ENCODE data around the gene COBLL1.

Gene COBLL1

DNA sequence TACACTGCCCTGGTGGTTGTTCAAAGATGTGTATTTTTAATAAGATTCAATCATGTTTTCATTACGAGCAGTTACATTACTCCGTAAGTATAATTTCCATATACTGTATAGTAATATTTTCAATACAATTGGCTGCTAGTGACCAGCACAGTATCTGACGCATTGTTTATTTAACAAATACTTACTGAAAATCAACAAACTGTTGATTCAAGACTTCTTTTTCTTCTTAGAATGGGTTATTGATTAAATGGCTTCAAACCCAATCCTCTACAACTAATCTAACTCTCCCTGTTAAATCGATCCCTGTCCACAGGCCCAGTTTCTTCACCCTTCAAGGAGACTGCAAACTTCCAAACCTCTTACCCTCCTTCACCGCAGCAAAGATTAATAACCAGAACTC, 18.5 kb downstream of the COBLL1 start:
- DNase-seq (ENCODE audit: low spot score) = no peak

DNA sequence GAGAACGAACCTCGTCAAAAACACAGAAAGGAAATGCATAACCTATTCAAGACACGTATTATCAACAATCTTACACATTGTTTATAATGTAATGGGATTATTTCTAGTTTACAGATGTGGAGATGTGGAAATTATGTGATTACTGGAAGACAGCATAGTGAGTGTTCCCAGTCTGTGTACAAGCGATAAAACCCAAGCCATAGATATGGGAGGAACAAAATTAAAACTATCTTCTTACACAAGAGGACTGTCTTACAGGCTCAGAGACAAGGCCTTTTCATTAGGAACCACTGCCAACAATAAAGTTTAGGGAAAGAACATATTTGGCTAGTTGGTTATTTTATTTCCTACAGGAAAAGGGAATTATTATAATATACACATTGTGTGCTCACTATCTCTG, 20.3 kb downstream of the COBLL1 start:
- no peak for DNase-seq (ENCODE audit: low spot score)

DNA sequence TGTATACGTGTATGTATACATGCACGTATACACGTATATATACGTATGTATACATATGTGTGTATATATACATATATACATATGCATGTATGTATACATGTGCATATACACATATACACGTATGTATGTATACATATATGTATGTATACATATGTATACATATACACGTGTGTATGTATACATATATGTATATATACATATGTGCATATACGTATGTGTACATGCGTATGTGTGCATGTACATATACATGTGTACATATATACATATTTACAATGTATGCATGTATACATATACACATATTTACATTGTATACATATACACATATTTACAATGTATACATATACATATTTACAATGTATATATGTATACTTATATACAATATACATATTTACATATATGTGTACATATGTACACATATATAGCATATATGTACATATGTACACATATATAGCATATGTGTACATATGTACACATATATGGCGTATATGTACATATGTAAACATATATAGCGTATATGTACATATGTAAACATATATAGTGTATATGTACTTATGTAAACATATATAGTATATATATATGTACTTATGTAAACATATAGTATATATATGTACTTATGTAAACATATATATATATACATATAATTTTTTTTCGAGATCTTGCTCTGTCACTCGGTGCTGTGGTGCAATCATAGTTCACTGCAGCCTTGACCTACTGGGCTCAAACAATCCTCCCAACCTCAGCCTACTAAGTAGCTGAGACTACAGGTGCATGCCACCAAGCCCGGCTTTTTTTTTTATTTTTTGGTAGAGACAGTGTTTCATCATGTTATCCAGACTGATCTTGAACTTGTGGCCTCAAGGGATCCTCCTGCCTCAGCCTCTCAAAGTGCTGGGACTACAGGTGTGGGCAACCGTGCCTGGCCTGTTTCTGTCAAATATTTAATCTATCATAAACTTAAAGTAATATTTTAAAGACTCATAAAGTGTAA, 23.2 kb downstream of the COBLL1 start:
- DNase-seq (ENCODE audit: low spot score) = no peak

DNA sequence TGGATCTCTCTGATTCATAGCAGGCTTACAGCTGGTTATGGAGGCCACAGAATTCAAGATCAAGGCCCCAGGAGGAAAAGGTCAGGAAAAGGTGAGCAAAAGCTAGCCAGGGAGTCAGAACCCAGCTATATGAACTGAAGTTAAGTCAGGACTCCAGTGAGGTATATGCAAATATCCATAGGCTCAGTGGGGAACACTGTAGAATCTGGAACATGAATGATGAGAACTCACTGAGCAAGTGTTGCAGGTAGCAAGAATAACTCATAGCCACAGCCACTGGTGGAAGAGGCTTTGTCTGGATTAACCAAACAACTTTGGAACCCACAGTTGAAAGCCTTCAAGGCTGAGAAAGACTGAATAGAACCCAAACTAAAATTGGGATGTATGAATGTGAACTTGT, 24.7 kb downstream of the COBLL1 start:
- no peak for DNase-seq (ENCODE audit: low spot score)

DNA sequence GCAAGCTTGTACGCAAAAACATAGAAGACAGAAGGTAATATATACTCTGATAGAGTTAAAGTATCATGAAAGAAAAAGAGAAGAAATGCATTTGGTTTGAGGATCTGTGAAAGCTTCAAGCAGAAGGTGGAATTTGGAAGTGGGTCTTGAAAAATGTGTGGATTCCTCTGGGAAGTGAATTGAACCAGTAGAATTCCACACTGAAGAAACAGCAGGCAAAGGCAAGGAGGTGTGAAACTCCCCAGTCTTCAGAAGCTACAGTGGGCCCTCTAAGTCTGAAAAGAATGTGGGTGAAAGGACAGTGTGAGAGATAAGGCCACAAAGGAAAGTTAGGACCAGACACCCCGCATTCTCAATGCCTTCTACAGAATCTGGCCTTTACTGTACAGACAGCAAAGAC, 25.6 kb downstream of the COBLL1 start:
- DNase-seq (ENCODE audit: low spot score) = no peak

DNA sequence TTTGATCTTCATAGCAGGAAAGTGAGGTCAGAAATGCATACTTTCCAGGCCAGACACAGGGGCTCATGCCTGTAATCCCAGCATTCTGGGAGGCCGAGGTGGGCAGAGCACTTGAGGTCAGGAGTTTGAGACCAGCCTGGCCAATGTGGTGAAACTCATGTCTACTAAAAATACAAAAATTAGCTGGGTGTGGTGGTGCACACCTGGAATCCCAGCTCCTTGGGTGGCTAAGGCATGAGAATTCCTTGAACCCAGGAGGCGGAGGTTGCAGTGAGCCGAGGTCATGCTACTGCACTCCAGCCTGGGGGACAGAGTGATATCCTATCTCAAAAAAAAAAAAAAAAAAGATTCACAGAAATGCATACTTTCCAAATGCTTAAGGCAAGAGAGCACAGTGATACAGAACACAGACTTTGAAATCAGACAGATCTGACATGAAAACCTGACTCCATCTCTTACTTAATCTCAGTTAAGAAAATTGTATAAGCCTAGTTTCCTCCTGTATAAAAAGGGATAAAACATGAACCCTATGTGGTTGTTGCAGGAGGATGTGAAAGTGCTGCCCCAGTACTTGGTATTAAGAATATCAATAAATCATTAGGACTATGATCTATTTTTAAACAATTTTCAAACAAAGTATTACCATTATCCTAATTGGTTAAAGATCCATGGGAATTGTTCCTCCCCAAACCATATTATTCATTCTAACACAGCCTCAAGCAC, 26.4 kb downstream of the COBLL1 start:
- DNase-seq (ENCODE audit: low spot score) = no peak

GRCh38 chr2:164813535-164813934, 28.1 kb downstream of the COBLL1 start:
- no peak for DNase-seq (ENCODE audit: low spot score)

DNA sequence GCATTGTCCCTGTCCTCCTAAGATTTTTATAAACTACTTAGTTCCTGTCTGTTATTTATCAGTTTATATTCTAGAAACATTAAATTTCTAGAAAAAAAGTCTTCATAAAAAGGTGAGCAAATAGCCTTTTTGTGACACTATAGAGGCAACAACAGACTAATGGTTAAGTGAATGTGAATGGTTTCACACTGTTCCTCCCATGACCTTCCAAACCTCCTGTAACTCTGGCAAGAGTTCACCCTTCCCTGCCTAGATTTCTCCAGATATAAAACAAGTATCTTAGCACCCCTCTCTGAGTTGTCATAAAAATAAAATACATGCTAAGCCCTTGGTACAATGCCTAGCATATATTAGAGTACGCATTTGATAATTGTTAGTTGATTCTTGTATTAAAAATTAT, 29.2 kb downstream of the COBLL1 start:
- no peak for DNase-seq (ENCODE audit: low spot score)

DNA sequence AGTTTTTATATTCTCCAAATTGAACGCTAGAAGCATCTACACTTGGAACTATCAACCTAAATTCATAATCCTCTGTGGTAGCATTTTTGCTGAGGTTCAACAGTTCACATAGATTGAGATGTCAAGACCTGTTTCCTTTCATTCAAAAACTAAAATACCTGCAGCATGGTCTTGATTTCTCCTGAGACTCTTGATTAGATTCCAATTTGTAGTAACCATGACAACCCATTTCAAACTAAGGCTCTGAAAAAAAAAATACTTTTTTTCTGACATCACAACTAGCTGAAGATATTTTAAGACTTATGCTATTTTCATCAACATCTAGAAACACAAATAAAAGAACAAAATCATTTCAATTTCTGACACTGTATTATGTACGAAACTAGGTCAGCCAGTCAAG, 29.8 kb downstream of the COBLL1 start:
- DNase-seq (ENCODE audit: low spot score) = no peak

DNA sequence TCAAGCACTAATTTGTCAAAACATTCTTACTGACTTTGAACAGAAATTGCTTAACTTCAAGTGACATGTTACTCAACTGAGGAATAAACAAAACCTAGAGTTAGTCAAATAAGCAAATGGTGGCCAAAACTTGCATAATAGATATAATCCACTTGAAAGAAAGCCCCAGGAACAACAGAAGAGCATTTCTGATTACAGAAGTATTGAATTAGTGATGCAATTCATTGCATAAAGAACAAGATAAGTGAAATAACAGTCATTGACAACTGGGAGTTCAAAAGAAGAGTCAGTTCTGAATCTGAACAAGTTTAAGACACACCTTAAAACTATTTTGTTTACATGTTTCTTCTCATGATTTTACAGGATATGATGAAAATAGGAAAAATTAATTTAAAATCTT, 30.8 kb downstream of the COBLL1 start:
- DNase-seq (ENCODE audit: low spot score) = no peak

GRCh38 chr2:164808776-164809175, 32.8 kb downstream of the COBLL1 start:
- peak; percentile 9 for DNase-seq (ENCODE audit: low spot score)

GRCh38 chr2:164803776-164804466, 37.7 kb downstream of the COBLL1 start:
- peak; percentile 59 for DNase-seq (ENCODE audit: low spot score)

DNA sequence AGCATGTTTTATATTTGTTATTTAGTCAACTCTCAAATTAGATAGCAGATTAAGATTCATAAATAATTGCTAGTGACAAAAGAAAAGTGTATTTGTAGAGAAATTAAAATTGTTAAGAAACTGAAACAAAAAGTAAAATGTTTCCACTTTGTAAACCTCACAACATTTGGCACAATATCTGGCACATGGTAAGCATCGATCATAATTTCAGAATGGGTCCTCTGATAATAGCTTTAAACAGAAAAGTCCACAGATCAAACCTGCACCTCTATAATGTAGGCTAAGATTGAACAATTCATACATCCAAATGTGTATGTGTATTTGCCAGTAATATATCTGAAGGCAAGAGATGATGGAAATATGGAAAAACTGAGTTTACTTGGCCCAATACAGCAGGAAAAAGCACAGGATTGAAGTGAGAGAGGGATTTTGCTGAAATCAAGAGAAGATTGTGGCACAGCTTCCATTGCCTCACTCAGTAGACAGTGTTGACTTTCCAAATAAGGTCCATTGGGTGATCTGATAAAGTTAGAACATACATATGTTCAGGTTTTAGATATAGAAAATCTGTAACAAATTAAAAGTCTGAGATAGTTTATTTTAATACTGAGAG, 39.4 kb downstream of the COBLL1 start:
- DNase-seq (ENCODE audit: low spot score) = no peak

- DNase-seq (ENCODE audit: low spot score) = no peak
These were observed 41.1 kb downstream of the COBLL1 start for GRCh38 chr2:164800572-164800971.

DNA sequence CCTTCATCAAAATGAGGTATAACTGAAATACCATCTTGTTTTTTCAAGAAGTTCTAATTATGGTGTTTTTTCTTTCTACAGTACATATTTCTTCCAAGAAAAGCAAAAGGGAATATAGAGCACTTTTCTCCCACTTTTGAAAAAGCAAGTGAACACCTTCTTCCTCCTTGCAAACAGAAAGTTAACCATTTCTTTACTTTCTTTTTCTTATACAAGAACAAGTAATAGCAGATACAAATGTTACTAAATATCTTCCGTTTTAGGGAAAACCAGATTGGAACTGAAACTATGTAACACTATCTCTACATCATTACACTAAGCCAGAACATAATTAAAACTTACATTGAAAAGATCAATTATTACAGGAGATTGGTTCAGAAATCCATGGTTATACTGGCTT, 44.0 kb downstream of the COBLL1 start:
- no peak for DNase-seq (ENCODE audit: low spot score)

GRCh38 chr2:164796999-164797398, 44.6 kb downstream of the COBLL1 start:
- no peak for DNase-seq (ENCODE audit: low spot score)

- no peak for DNase-seq (ENCODE audit: low spot score)
These were observed 47.0 kb downstream of the COBLL1 start for GRCh38 chr2:164794432-164795231.

DNA sequence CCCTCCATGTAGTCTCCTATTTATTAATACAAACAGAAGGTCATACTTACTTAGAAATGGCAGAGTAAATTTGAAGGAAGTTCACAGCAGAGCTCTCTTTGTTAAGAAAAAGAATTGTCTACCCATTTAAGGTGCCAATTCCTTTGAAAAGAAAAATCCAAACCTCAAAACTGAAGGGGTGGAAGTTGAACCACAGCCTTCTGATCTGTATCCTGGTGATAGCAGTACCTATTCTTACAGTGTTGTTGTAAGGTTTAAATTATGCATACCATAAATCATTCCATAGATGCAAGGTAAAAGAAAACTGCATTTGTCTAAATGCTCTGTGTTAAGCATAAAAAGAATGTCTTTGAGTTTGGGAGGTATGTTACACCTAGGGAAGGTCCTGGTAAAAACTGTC, 47.6 kb downstream of the COBLL1 start:
- DNase-seq (ENCODE audit: low spot score) = no peak

GRCh38 chr2:164793529-164793928, 48.1 kb downstream of the COBLL1 start:
- DNase-seq (ENCODE audit: low spot score) = no peak

- peak; percentile 40 for DNase-seq (ENCODE audit: low spot score)
These were observed 49.1 kb downstream of the COBLL1 start for GRCh38 chr2:164792316-164793170.
